Measurements from ENCODE around the gene ALDH2.

Gene ALDH2

DNA sequence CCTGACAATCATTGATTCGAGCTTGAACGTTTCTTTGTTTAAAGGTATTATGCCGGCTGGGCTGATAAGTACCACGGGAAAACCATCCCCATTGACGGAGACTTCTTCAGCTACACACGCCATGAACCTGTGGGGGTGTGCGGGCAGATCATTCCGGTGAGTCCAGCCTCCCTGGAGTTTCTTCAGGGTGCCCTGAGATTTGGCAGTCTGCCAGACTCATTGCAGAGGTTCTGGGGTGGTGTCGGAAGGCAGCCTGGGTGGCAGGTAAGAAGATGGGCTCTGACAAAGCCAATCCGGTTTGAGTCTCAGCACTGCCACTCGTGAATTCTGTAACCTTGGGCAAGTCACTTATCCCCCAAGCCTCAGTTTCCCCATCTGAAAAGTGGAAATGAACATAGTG lies 23.0 kb downstream of the ALDH2 start:
- Histone ChIP-seq H3K79me2 (no peaks in the 10 kb centered on the region), H3K27me3 (ENCODE audit: control insufficient read depth, insufficient read depth, low read length) (no peaks in the 10 kb centered on the region), H3K9me3 (ENCODE audit: control insufficient read depth, low read length) (no peaks in the 10 kb centered on the region), H3K4me1 (no peaks in the 10 kb centered on the region), H3K9ac (no peak overlapping the region), H3K4me3 (ENCODE audit: low read depth, low read length) (no peak overlapping the region), H3K36me3 (ENCODE audit: control insufficient read depth, insufficient read depth, low read length) (no peaks in the 10 kb centered on the region), H2AFZ (no peak overlapping the region), H3K4me2 (ENCODE audit: low read length) (no peak overlapping the region), H3K27ac (no peak overlapping the region)
- TF ChIP-seq CTCF (IDR thresholded peaks at IDR 0.05) = no peak

GRCh38 chr12:111791507-111791906 lies 24.8 kb downstream of the ALDH2 start:
- TF ChIP-seq CTCF (IDR thresholded peaks at IDR 0.05) = no peak
- no peaks in the 10 kb centered on the region for H3K27me3 ChIP-seq (ENCODE audit: control insufficient read depth, insufficient read depth, low read length)
- no peak overlapping the region for H3K4me3 ChIP-seq (ENCODE audit: low read depth, low read length)
- H2AFZ ChIP-seq = no peak overlapping the region
- no peak overlapping the region for H3K9ac ChIP-seq
- no peaks in the 10 kb centered on the region for H3K4me1 ChIP-seq
- no peak overlapping the region for H3K4me2 ChIP-seq (ENCODE audit: low read length)
- no peak overlapping the region for H3K27ac ChIP-seq
- H3K36me3 ChIP-seq (ENCODE audit: control insufficient read depth, insufficient read depth, low read length) = no peaks in the 10 kb centered on the region
- no peaks in the 10 kb centered on the region for H3K9me3 ChIP-seq (ENCODE audit: control insufficient read depth, low read length)
- H3K79me2 ChIP-seq = no peaks in the 10 kb centered on the region

GRCh38 chr12:111792155-111792855 lies 25.6 kb downstream of the ALDH2 start:
- no peak overlapping the region for H3K4me2 ChIP-seq (ENCODE audit: low read length)
- H2AFZ ChIP-seq = no peak overlapping the region
- no peak overlapping the region for H3K9ac ChIP-seq
- H3K27me3 ChIP-seq (ENCODE audit: control insufficient read depth, insufficient read depth, low read length) = no peaks in the 10 kb centered on the region
- TF ChIP-seq CTCF (IDR thresholded peaks at IDR 0.05) = no peak
- no peaks in the 10 kb centered on the region for H3K79me2 ChIP-seq
- no peak overlapping the region for H3K27ac ChIP-seq
- no peaks in the 10 kb centered on the region for H3K4me1 ChIP-seq
- no peaks in the 10 kb centered on the region for H3K36me3 ChIP-seq (ENCODE audit: control insufficient read depth, insufficient read depth, low read length)
- no peaks in the 10 kb centered on the region for H3K9me3 ChIP-seq (ENCODE audit: control insufficient read depth, low read length)
- no peak overlapping the region for H3K4me3 ChIP-seq (ENCODE audit: low read depth, low read length)

- no peak overlapping the region for H2AFZ ChIP-seq
- no peak overlapping the region for H3K4me3 ChIP-seq (ENCODE audit: low read depth, low read length)
- no peaks in the 10 kb centered on the region for H3K9me3 ChIP-seq (ENCODE audit: control insufficient read depth, low read length)
- H3K27me3 ChIP-seq (ENCODE audit: control insufficient read depth, insufficient read depth, low read length) = no peaks in the 10 kb centered on the region
- no peak overlapping the region for H3K27ac ChIP-seq
- no peaks in the 10 kb centered on the region for H3K79me2 ChIP-seq
- H3K36me3 ChIP-seq (ENCODE audit: control insufficient read depth, insufficient read depth, low read length) = no peaks in the 10 kb centered on the region
- no peak for TF ChIP-seq CTCF (IDR thresholded peaks at IDR 0.05)
- H3K4me1 ChIP-seq = no peaks in the 10 kb centered on the region
- no peak overlapping the region for H3K9ac ChIP-seq
- H3K4me2 ChIP-seq (ENCODE audit: low read length) = no peak overlapping the region
These were observed 26.1 kb downstream of the ALDH2 start for GRCh38 chr12:111792856-111793235.

DNA sequence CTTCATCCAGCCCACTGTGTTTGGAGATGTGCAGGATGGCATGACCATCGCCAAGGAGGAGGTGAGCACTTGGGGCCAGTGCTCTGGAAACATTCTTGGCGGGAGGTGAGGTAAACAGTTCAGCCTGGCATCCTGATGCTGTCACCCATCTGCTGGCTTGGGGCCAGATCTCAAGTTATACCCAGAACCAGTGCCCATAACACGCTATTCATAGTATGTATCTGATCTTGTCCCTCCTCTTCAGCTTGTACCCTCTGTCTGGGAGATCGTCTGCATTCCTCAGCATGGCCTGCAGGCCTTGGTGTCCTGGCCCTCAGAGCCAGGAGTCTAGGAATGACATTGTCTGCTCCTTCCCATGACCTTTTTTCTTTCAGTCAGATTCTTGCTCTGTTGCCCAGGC lies 31.4 kb downstream of the ALDH2 start:
- TF ChIP-seq CTCF (IDR thresholded peaks at IDR 0.05) = no peak
- no peak overlapping the region for H3K4me3 ChIP-seq (ENCODE audit: low read depth, low read length)
- no peaks in the 10 kb centered on the region for H3K36me3 ChIP-seq (ENCODE audit: control insufficient read depth, insufficient read depth, low read length)
- H3K4me1 ChIP-seq = no peaks in the 10 kb centered on the region
- H3K27ac ChIP-seq = no peak overlapping the region
- H3K9me3 ChIP-seq (ENCODE audit: control insufficient read depth, low read length) = no peaks in the 10 kb centered on the region
- no peaks in the 10 kb centered on the region for H3K27me3 ChIP-seq (ENCODE audit: control insufficient read depth, insufficient read depth, low read length)
- no peak overlapping the region for H2AFZ ChIP-seq
- H3K79me2 ChIP-seq = no peaks in the 10 kb centered on the region
- no peak overlapping the region for H3K9ac ChIP-seq
- H3K4me2 ChIP-seq (ENCODE audit: low read length) = no peak overlapping the region
